B cell (primary cell): ENCODE data around the gene ECHDC1. TPM values are rescaled to one million over a fixed set of nuclear protein-coding genes. Genes with fewer than 3 reads are reported as not detected.

Source experiments
- ATAC-seq: fragments of 200-7000 bp; cut with Tn5 transposase; one replicate; pipeline ENCODE4 v1.10.0; 2021; ENCODE audit warnings: low read depth, mild to moderate bottlenecking, moderate number of reproducible peaks, moderate library complexity
- CTCF ChIA-PET: fragments of 350-600 bp; sonication (Branson Sonifier 250); formaldehyde crosslinking; loops from one replicate; lab custom pipeline; 2021; ENCODE audit warnings: antibody characterized with exemption, inconsistent platforms; lab: Charles Lee
- POLR2A ChIA-PET: fragments of 350-600 bp; sonication (Branson Sonifier 250); formaldehyde crosslinking; loops from one replicate; lab custom pipeline; 2021; ENCODE audit warnings: antibody characterized with exemption; lab: Charles Lee
- DNase-seq: peaks from one replicate; pipeline ENCODE4 v3.0.0; 2013
- H2AFZ ChIP-seq: 2 replicates; pipeline ENCODE4 v1.6.1; 2012; ENCODE audit warnings: mild to moderate bottlenecking, low read depth, low read length; ENCODE audit not compliant: insufficient read depth, poor library complexity, severe bottlenecking
- H3K27ac ChIP-seq, 2 donors: 1 replicate in 1 of 2; 2 replicates in 1 of 2; pipeline ENCODE4 v1.5.1; 2012 to 2013; ENCODE audit warnings: low read length in 2 of 2, mild to moderate bottlenecking in 2 of 2, moderate library complexity in 1 of 2
- H3K27me3 ChIP-seq, 4 experiments: fragments of 200-600 bp in 1 of 4; sonication (generic) in 1 of 4; replicated peaks in 1 of 4; 1 replicate in 2 of 4; 2 replicates in 2 of 4; pipeline versions ENCODE4 v1.6.1 to v1.7.0; 2013 to 2016; ENCODE audit warnings: low read length in 3 of 4, mild to moderate bottlenecking in 2 of 4, mixed read lengths in 1 of 4, moderate library complexity in 1 of 4; ENCODE audit not compliant: insufficient read depth in 4 of 4, control insufficient read depth in 3 of 4; ENCODE audit errors: control extremely low read depth in 1 of 4
- H3K36me3 ChIP-seq, 2 experiments: replicated peaks in 1 of 2; 1 replicate in 1 of 2; 2 replicates in 1 of 2; pipeline versions ENCODE4 v1.6.1 to v1.7.1; 2013; ENCODE audit warnings: low read length in 1 of 2; ENCODE audit not compliant: insufficient read depth in 2 of 2, control insufficient read depth in 1 of 2; ENCODE audit errors: control extremely low read depth in 1 of 2, extremely low read depth in 1 of 2
- H3K4me1 ChIP-seq, 2 donors: fragments of 200-600 bp in 1 of 2; sonication (generic) in 1 of 2; 1 replicate in 1 of 2; 2 replicates in 1 of 2; pipeline versions ENCODE4 v1.5.1 to v1.6.1; 2013 to 2017; ENCODE audit warnings: low read length in 2 of 2; ENCODE audit not compliant: control insufficient read depth in 2 of 2, insufficient read depth in 2 of 2
- H3K4me2 ChIP-seq: replicated peaks from 2 replicates; pipeline ENCODE3; 2012; ENCODE audit warnings: mild to moderate bottlenecking, low read depth, low read length; ENCODE audit not compliant: poor library complexity, severe bottlenecking
- H3K4me3 ChIP-seq, 5 experiments: fragments of 200-600 bp in 1 of 5; sonication (generic) in 1 of 5; 1 replicate in 3 of 5; 2 replicates in 2 of 5; pipeline versions ENCODE4 v1.5.1 to v1.7.0; 2011 to 2016; ENCODE audit warnings: low read length in 4 of 5, mild to moderate bottlenecking in 4 of 5, low read depth in 2 of 5, control low read depth in 1 of 5, moderate library complexity in 1 of 5; ENCODE audit not compliant: insufficient read depth in 1 of 5; ENCODE audit errors: control extremely low read depth in 1 of 5, extremely low read depth in 1 of 5
- H3K79me2 ChIP-seq: fragments of 200-600 bp; sonication (generic); one replicate; pipeline ENCODE4 v1.6.0; 2016; ENCODE audit warnings: low read length; ENCODE audit not compliant: control insufficient read depth, insufficient read depth
- H3K9ac ChIP-seq: fragments of 200-600 bp; sonication (generic); 2 replicates; pipeline ENCODE4 v1.6.1; 2017; ENCODE audit warnings: mild to moderate bottlenecking, low read length, moderate library complexity
- H3K9me3 ChIP-seq, 3 donors: one replicate each; pipeline versions ENCODE4 v1.6.1 to v1.7.1; 2013; ENCODE audit warnings: low read length in 2 of 3; ENCODE audit not compliant: control insufficient read depth in 2 of 3, insufficient read depth in 1 of 3; ENCODE audit errors: control extremely low read depth in 1 of 3
- H4K20me1 ChIP-seq: 2 replicates; pipeline ENCODE4 v1.6.0; 2012; ENCODE audit warnings: mild to moderate bottlenecking, low read length; ENCODE audit not compliant: insufficient read depth, control insufficient read depth, poor library complexity, severe bottlenecking
- H3K27ac Mint-ChIP-seq: one replicate; pipeline ENCODE4 v1.8.0; 2021; ENCODE audit warnings: mixed read lengths
- H3K27me3 Mint-ChIP-seq: one replicate; pipeline ENCODE4 v1.8.0; 2021; ENCODE audit warnings: mixed read lengths
- H3K4me1 Mint-ChIP-seq: one replicate; pipeline ENCODE4 v1.8.0; 2021; ENCODE audit warnings: mixed read lengths
- H3K4me3 Mint-ChIP-seq: one replicate; pipeline ENCODE4 v1.8.0; 2021; ENCODE audit warnings: mixed read lengths
- H3K9me3 Mint-ChIP-seq: one replicate; pipeline ENCODE4 v1.8.0; 2022; ENCODE audit warnings: mixed read lengths; ENCODE audit not compliant: insufficient read depth
- CTCF ChIP-seq: fragments of 200-600 bp; IDR thresholded peaks from one replicate; pipeline ENCODE4 v1.8.0; 2022; ENCODE audit warnings: antibody characterized with exemption, mild to moderate bottlenecking
- EZH2 ChIP-seq: IDR thresholded peaks from 2 replicates; pipeline ENCODE4 v1.6.1; 2012; ENCODE audit warnings: borderline replicate concordance, low read depth, mild to moderate bottlenecking, moderate library complexity, low read length; ENCODE audit not compliant: insufficient read depth, poor library complexity, severe bottlenecking
- WGBS: methylation state at CpG from one replicate; pipeline ENCODE4 v1.1.5; 2013; ENCODE audit warnings: missing lambda C conversion rate; ENCODE audit not compliant: insufficient coverage; 5-methylcytosine and 5-hydroxymethylcytosine counted together
- intact Hi-C: fragments of 100-400 bp; cut with micrococcal nuclease; formaldehyde crosslinking; loops from one replicate; pipeline ENCODE4 v1.10.0; 2022
- polyA plus RNA-seq: library from polyadenylated mRNA; depleted of rRNA; stranded (reverse); fragments of >200 nt; gene quantifications from 2 replicates; pipeline ENCODE4 v1.2.3, GENCODE V29; 2012
- total RNA-seq, 2 donors: library from RNA; stranded (reverse); fragments of 120-200 nt in 1 of 2; gene quantifications; 1 replicate in 1 of 2; 2 replicates in 1 of 2; pipeline versions ENCODE4 v1.2.3 to v1.2.4, GENCODE V29; 2013 to 2022

The ECHDC1 gene
- total and polyA plus RNA-seq, 2 donors (not counting 1 experiment from before 2014, with no cell fraction given): 26.9 to 60.0 TPM

GRCh38 chr6:127247114-127248096 is 96.0 kb downstream of the ECHDC1 start:
- peaks cover 0 to 3% (median 0%) of the 10 kb centered on the region in 4 experiments for H3K27me3 ChIP-seq
- ChIA-PET CTCF (interaction anchor here (0.7 to 2.1 kb wide), 2 partner anchors 19 to 42 kb away, joined by 4 to 6 read pairs; partner anchors contain the start of gene RNF146), POLR2A (interaction anchor here (0.7 kb wide), 1 partner anchor 53 kb away, joined by 4 read pairs; no protein-coding TSS in a partner anchor)
- no peaks in the 10 kb centered on the region for H3K9me3 ChIP-seq
- H3K4me1 ChIP-seq: no peaks in the 10 kb centered on the region
- intact Hi-C loops: no loop called here
- ATAC-seq (no peak), DNase-seq (no peak)
- H2AFZ ChIP-seq: no peak overlapping the region
- no peak overlapping the region for H3K4me3 ChIP-seq
- no peaks in the 10 kb centered on the region for H3K4me1 Mint-ChIP-seq
- H3K4me3 Mint-ChIP-seq: no peak overlapping the region
- no peak overlapping the region for H3K9ac ChIP-seq
- no peaks in the 10 kb centered on the region for H3K9me3 Mint-ChIP-seq
- no peak for TF ChIP-seq CTCF
- no peak for TF ChIP-seq EZH2
- no peak overlapping the region for H3K4me2 ChIP-seq
- H3K27me3 Mint-ChIP-seq: peaks cover 17% of the 10 kb centered on the region
- no peak overlapping the region for H3K27ac ChIP-seq
- no peak overlapping the region for H3K27ac Mint-ChIP-seq
- WGBS: 82% methylated on average over 2 of the region's 4 CpGs
- H3K79me2 ChIP-seq: no peaks in the 10 kb centered on the region
- no peaks in the 10 kb centered on the region for H4K20me1 ChIP-seq
- no peaks in the 10 kb centered on the region for H3K36me3 ChIP-seq

DNA sequence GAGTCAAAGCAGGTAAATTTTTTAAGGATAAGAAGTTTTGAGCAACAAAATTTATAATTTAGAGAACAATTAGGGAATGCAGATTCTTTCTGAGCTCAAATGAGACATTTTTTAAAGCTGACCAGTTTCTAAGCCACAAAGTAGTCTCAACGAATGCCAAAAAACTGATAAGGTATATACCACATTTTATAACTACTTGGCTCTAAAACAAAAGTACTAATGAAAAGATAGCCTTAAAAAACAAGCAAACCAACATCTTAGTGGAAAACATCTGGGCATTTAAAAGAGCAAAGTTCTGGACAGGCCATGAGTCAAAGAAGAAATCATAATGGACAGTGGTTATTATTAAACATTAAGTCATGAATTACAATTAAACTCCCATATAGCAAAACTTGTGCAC is 99.9 kb downstream of the ECHDC1 start:
- TF ChIP-seq CTCF (no peak), EZH2 (no peak)
- DNase-seq (no peak), ATAC-seq (no peak)
- Histone ChIP-seq H3K27me3 (peaks cover 0 to 3% (median 0%) of the 10 kb centered on the region in 4 experiments), H3K4me2 (no peak overlapping the region), H3K4me3 (no peak overlapping the region), H3K4me1 (no peaks in the 10 kb centered on the region), H4K20me1 (no peaks in the 10 kb centered on the region), H3K27ac (no peak overlapping the region), H3K9ac (no peak overlapping the region), H3K9me3 (no peaks in the 10 kb centered on the region), H3K79me2 (no peaks in the 10 kb centered on the region), H2AFZ (no peak overlapping the region), H3K36me3 (no peaks in the 10 kb centered on the region)
- Mint-ChIP-seq H3K4me1 (no peaks in the 10 kb centered on the region), H3K9me3 (no peaks in the 10 kb centered on the region), H3K4me3 (no peak overlapping the region), H3K27ac (no peak overlapping the region), H3K27me3 (peaks cover 17% of the 10 kb centered on the region)
- ChIA-PET CTCF (interaction anchor here (1.0 kb wide), 1 partner anchor 22 kb away, joined by 3 read pairs; no protein-coding TSS in a partner anchor), POLR2A (no interaction called here)
- WGBS: no CpG with 5 or more reads among the region's 1 CpG
- intact Hi-C loops: no loop called here
